Stimulated activated CD4-positive, alpha-beta T cell treated with anti-CD3 and anti-CD28 coated beads, Interleukin-15, amount 100 ng/mL, for 1 hour (primary cell): ENCODE results near the gene BCAS3.

Experiments
- DNase-seq, 2 donors: peaks; one replicate each; pipeline ENCODE4 v3.0.0-alpha.2; 2020; ENCODE audit warnings: low read depth in 1 of 2, low spot score in 1 of 2

BCAS3 gene

GRCh38 chr17:61372436-61372835, 694.8 kb downstream of the BCAS3 start:
- DNase-seq, result no peak

GRCh38 chr17:61376931-61377838, 699.5 kb downstream of the BCAS3 start:
- no peak for DNase-seq

- DNase-seq, result no peak
Observed at GRCh38 chr17:61378658-61379456, 701.2 kb downstream of the BCAS3 start.

- no peak for DNase-seq
Observed at GRCh38 chr17:61379457-61380216, 702.0 kb downstream of the BCAS3 start.

GRCh38 chr17:61380217-61380835, 702.7 kb downstream of the BCAS3 start:
- no peak for DNase-seq

GRCh38 chr17:61380836-61381525, 703.3 kb downstream of the BCAS3 start:
- DNase-seq, result no peak

- no peak for DNase-seq
Observed at GRCh38 chr17:61381537-61381936, 703.9 kb downstream of the BCAS3 start.

GRCh38 chr17:61382796-61383688, 705.4 kb downstream of the BCAS3 start:
- DNase-seq, result no peak

GRCh38 chr17:61383689-61384201, 706.1 kb downstream of the BCAS3 start:
- DNase-seq, result no peak

- DNase-seq, result no peak
Observed at GRCh38 chr17:61384354-61384691, 706.7 kb downstream of the BCAS3 start.

- DNase-seq, result no peak
Observed at GRCh38 chr17:61384692-61385576, 707.3 kb downstream of the BCAS3 start.

- no peak for DNase-seq
Observed at GRCh38 chr17:61385577-61386236, 708.1 kb downstream of the BCAS3 start.

- DNase-seq, result no peak
Observed at GRCh38 chr17:61386251-61386650, 708.6 kb downstream of the BCAS3 start.

GRCh38 chr17:61387011-61387410, 709.4 kb downstream of the BCAS3 start:
- DNase-seq, result no peak

- no peak for DNase-seq
Observed at GRCh38 chr17:61387511-61388305, 710.1 kb downstream of the BCAS3 start.

- DNase-seq, result no peak
Observed at GRCh38 chr17:61388561-61389356, 711.1 kb downstream of the BCAS3 start.
